Activated CD4-positive, CD25-positive, alpha-beta regulatory T cell treated with anti-CD3 and anti-CD28 coated beads, Interleukin-2, amount 50 U/mL, for 24 hours (primary cell): ENCODE data around the gene PLCB4.
"Not testable (repeated sequence)": the region's sequence is repeated elsewhere in the genome, so short reads cannot be mapped to it uniquely, and the experiment has no call there.

ENCODE experiments used
- ATAC-seq, 2 donors: fragments of 150-1000 bp; cut with Tn5 transposase; one replicate each; pipeline ENCODE4 v1.10.0; 2021; ENCODE audit warnings: mild to moderate bottlenecking in 1 of 2, moderate library complexity in 1 of 2

Gene PLCB4

DNA sequence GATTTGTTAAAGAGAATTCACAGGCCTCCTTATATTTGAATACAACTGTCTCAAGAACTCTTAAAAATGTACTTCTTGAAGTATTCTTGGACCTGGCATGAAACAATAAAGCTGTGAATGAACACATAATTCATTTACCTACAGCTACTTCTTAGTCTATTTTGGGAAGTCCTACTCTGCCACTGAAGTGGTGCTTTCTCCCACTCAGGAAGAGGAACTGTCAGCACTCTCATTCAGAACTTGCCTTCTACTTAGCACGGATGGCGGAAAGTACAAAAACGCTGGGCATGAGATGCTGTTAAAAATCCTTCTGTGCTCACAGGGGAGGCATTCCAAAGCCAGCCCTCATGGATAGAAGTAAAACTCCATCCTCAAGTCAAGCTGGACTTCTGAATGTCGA, 300.7 kb downstream of the PLCB4 start:
- no peak for ATAC-seq

GRCh38 chr20:9374072-9374471, 305.2 kb downstream of the PLCB4 start:
- no peak for ATAC-seq

GRCh38 chr20:9374480-9374879, 305.6 kb downstream of the PLCB4 start:
- no peak for ATAC-seq

GRCh38 chr20:9375221-9375681, 306.4 kb downstream of the PLCB4 start:
- no peak for ATAC-seq

- no peak for ATAC-seq
Measured at GRCh38 chr20:9377007-9377406, 308.1 kb downstream of the PLCB4 start.

- ATAC-seq, result not testable (repeated sequence)
Measured at GRCh38 chr20:9385345-9386310, 316.7 kb downstream of the PLCB4 start.

DNA sequence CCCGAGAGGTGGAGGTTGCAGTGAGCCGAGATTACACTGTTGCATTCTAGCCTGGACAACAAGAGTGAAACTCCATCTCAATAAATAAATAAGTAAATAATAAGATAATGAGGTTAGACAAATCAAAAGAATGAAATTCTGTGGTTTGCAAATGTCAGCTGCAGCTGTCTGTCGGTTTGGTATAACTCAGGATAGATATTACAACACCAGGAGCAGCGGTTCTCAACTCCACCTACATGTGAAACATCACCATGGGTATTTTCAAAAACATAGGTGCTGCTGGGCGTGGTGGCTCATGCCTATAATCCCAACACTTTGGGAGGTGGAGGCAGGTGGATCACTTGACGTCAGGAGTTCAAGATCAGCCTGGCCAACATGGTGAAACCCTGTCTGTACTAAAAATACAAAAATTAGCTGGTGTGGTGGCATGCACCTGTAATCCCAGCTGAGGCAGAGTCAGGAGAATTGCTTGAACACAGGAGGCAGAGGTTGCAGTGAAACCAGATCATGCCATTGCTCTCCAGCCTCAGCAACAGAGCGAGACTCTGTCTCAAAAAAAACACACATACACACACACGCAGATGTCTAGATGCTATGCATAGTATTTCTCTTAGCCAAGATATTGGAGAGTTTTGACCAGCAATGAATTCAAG, 319.4 kb downstream of the PLCB4 start:
- ATAC-seq, result no peak

DNA sequence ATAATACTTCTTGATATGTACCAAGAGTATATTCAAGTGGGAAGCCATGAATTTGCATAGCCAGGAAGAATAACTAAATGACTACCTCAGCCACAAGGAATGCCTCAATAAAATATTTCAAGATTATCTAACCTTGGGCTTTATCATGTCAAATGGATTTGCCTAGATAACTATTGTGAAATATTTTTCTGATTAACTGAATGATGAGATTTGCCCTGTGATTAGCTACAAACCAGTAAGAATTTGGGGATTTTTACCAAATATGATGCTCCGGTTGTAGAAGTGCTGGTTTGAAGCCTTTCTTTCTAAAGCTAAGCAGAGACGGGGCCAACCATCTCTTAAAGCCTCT, 319.9 kb downstream of the PLCB4 start:
- ATAC-seq, result no peak

DNA sequence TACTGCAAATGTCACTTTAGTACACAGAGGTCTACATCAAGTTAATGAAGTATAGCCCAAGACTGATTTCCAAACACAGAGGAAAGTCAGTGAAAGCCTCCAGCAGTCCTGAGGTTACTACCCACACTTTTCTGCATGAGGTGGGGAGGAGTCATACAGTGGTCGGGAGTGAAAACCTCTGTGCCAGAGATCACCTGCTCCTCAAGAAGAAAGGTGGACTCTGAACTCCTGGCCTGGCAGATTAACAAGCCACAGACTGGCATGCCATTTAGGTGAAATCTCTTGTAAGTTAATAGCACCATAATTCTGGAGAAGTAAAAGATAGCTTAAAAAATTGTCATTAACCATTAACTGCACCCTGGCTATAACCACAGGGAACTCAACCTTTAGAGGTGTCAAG, 320.5 kb downstream of the PLCB4 start:
- no peak for ATAC-seq

- ATAC-seq, result no peak
Measured at GRCh38 chr20:9390441-9390840, 321.6 kb downstream of the PLCB4 start.

DNA sequence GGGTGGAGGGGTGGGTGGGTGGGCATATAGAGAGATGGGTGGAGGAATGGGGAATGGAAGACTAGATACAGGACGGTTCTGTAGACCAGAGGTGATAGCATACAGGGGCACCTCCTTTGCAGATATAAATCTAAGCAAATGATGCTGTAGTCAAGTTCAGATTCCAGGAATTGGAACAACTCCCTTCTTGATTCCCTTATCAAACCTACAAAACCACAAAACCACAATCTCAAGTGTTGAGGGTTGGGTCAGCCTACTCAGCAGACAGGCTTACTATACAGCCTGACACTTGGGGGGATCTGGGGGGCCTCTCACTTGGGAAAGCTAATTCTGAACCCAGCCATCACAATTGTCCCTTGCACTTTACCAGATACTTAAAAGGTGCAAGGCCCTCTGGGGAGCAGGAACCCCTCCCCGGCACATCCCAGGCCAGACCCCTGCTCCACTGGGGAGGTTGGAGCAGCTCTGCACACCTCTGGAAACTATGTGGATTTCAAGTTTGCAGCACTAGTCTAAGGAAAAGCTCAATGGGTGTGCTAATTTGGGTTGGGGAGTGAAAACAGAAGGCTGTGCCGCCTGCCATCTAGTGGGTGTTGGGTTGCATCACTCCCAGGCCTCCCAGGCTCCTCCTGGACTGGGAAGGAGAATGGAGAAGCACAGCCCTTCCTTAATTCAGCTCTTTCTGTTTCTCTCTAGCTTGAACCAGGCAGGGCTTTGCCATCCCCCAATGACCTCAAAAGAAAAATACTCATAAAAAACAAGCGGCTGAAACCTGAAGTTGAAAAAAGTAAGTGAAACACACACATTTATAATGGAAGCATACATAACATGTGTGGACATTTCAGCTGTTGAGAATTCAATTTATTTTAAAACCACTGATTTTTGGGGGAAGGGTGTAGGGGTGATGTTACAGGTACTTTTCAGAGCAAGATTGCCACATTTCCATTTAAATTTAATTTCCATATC, 324.3 kb downstream of the PLCB4 start:
- no peak for ATAC-seq

GRCh38 chr20:9395971-9396370, 327.1 kb downstream of the PLCB4 start:
- ATAC-seq, result no peak

DNA sequence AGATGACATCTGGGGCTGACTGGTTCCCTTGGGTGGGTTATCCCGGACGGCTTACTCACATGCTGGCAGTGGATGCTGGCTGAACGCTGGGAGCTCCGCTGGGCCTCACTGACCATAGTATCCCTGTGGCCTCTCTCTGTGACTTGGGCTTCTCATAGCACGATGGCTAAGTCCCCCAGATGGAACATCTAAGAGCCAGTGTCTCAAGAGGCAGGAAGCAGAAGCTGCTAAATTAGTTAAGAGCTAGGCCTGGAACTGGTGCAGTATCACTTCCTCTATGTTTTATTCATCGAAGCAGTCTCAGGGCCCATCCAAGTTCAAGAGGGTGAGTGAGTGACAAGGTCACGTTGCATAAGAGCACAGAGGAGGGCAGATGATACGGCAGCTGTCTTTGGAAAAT, 329.0 kb downstream of the PLCB4 start:
- ATAC-seq, result peak in 1 of 2 donors; percentile 10

- no peak for ATAC-seq
Measured at GRCh38 chr20:9398882-9399281, 330.0 kb downstream of the PLCB4 start.

GRCh38 chr20:9399322-9399721, 330.4 kb downstream of the PLCB4 start:
- no peak for ATAC-seq

GRCh38 chr20:9400171-9401025, 331.5 kb downstream of the PLCB4 start:
- ATAC-seq, result no peak

- ATAC-seq, result no peak
Measured at GRCh38 chr20:9401371-9401770, 332.5 kb downstream of the PLCB4 start.

DNA sequence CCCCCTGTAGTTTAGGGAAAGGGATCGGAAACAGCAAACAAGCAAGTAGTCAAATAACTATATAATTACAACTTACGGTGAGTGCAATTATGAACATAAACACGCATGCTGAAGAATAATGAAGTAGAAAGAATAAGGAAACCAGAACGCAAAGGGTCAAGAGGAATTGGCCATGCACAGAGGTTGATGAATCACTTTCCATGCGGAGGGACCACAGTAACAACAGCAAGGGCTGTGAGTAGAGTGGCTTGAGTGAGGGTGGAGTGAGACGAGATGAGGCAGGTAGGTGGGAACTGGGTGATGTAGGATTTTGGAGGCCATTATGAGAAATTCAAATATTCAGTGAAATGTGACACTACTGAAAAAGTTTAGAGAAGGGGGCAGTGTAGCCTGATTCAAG, 333.3 kb downstream of the PLCB4 start:
- no peak for ATAC-seq

GRCh38 chr20:9402546-9402945, 333.7 kb downstream of the PLCB4 start:
- ATAC-seq, result no peak

GRCh38 chr20:9403448-9403847, 334.6 kb downstream of the PLCB4 start:
- no peak for ATAC-seq

GRCh38 chr20:9407805-9408421, 339.0 kb downstream of the PLCB4 start:
- ATAC-seq, result peak in 1 of 2 donors; percentile 38
